Activated naive CD4-positive, alpha-beta T cell treated with anti-CD3 and anti-CD28 coated beads for 36 hours (primary cell): ENCODE measurements around the gene MS4A15. TPM values are rescaled to one million over a fixed set of nuclear protein-coding genes. Genes with fewer than 3 reads are reported as not detected.

Experiments used
- CTCF ChIA-PET: fragments of 350-600 bp; sonication (Branson Sonifier 250); formaldehyde crosslinking; loops from one replicate; lab custom pipeline; 2021; ENCODE audit warnings: antibody characterized with exemption; lab: Charles Lee
- DNase-seq: peaks from one replicate; pipeline ENCODE4 v3.0.0-alpha.2; 2020
- H3K27ac Mint-ChIP-seq: one replicate; pipeline ENCODE4 v1.8.0; 2021; ENCODE audit warnings: mild to moderate bottlenecking, mixed read lengths
- H3K27me3 Mint-ChIP-seq: one replicate; pipeline ENCODE4 v1.8.0; 2021; ENCODE audit warnings: low read depth, mixed read lengths
- H3K36me3 Mint-ChIP-seq: one replicate; pipeline ENCODE4 v1.8.0; 2021; ENCODE audit warnings: low read depth, mixed read lengths
- H3K4me1 Mint-ChIP-seq: one replicate; pipeline ENCODE4 v1.8.0; 2021; ENCODE audit warnings: low read depth, mixed read lengths
- H3K4me3 Mint-ChIP-seq: one replicate; pipeline ENCODE4 v1.8.0; 2021; ENCODE audit warnings: mild to moderate bottlenecking, moderate library complexity, mixed read lengths
- H3K9me3 Mint-ChIP-seq: one replicate; pipeline ENCODE4 v1.8.0; 2021; ENCODE audit warnings: mixed read lengths
- intact Hi-C: fragments of 100-400 bp; cut with micrococcal nuclease; formaldehyde crosslinking; loops from one replicate; pipeline ENCODE4 v1.15.1; 2023
- total RNA-seq, 2 experiments: library from RNA; stranded (reverse); gene quantifications; one replicate each; pipeline ENCODE4 v1.2.3, GENCODE V29; 2021

The MS4A15 gene
- total RNA-seq, 2 experiments from 2014 or later, result not detected

GRCh38 chr11:60797846-60798630 is 41.4 kb downstream of the MS4A15 start:
- no peak for DNase-seq
- no peak overlapping the region for H3K27ac Mint-ChIP-seq
- H3K4me3 Mint-ChIP-seq, result no peak overlapping the region
- H3K4me1 Mint-ChIP-seq, result no peaks in the 10 kb centered on the region
- no peaks in the 10 kb centered on the region for H3K36me3 Mint-ChIP-seq
- intact Hi-C loops, result no loop called here
- CTCF ChIA-PET, result no interaction called here
- H3K9me3 Mint-ChIP-seq, result no peaks in the 10 kb centered on the region
- H3K27me3 Mint-ChIP-seq, result peaks cover 2% of the 10 kb centered on the region

DNA sequence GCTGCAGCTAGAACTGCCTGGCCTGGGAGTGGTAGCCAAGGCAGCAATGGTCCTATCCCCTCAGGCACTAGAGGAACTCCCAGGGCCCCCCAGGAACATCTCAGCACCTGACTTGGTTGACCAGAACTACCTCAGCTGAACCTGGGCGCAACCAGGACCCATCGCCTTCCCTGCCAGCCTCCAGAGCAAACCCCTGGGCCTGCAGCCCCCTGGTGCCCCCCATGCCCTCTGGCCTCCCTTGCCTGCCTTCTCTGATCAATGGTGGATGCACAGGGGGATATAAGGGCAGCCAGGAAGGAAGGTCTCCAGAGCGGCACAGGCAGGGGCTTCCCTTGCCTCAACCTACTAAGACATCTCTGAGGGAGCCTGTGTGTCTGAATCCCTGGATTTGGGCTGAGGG is 42.0 kb downstream of the MS4A15 start:
- Mint-ChIP-seq H3K27ac (no peak overlapping the region), H3K4me3 (no peak overlapping the region), H3K9me3 (no peaks in the 10 kb centered on the region), H3K27me3 (peaks cover 2% of the 10 kb centered on the region), H3K4me1 (no peaks in the 10 kb centered on the region), H3K36me3 (no peaks in the 10 kb centered on the region)
- no peak for DNase-seq
- intact Hi-C loops, result no loop called here
- CTCF ChIA-PET, result interaction anchor here (0.6 kb wide), 1 partner anchor 95 kb away, joined by 6 read pairs; no protein-coding TSS in a partner anchor

DNA sequence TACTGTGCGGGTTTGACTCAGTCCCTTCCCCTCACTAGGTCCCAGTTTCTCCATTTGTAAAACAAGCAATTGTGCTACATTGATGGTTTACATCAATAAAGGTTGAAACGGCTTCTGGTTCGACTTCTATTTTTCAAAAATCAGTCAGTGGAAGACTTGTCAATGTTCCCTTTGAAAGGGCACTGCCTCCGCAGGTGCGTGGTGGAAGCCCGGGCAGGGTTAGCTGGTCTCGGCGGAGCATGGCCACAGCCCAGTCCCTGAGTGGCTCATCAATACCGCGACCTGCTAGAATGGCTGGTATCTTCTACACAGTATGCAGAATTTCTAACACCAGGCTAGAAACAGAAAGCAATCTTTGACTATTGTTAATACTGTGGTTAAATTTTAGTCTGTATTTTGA is 44.5 kb downstream of the MS4A15 start:
- no peak overlapping the region for H3K4me3 Mint-ChIP-seq
- H3K4me1 Mint-ChIP-seq, result no peaks in the 10 kb centered on the region
- no peaks in the 10 kb centered on the region for H3K9me3 Mint-ChIP-seq
- peaks cover 2% of the 10 kb centered on the region for H3K27me3 Mint-ChIP-seq
- CTCF ChIA-PET, result interaction anchor here (1.0 kb wide), 1 partner anchor 30 kb away, joined by 4 read pairs; no protein-coding TSS in a partner anchor
- intact Hi-C loops, result no loop called here
- no peak overlapping the region for H3K27ac Mint-ChIP-seq
- H3K36me3 Mint-ChIP-seq, result no peaks in the 10 kb centered on the region
- DNase-seq, result no peak

DNA sequence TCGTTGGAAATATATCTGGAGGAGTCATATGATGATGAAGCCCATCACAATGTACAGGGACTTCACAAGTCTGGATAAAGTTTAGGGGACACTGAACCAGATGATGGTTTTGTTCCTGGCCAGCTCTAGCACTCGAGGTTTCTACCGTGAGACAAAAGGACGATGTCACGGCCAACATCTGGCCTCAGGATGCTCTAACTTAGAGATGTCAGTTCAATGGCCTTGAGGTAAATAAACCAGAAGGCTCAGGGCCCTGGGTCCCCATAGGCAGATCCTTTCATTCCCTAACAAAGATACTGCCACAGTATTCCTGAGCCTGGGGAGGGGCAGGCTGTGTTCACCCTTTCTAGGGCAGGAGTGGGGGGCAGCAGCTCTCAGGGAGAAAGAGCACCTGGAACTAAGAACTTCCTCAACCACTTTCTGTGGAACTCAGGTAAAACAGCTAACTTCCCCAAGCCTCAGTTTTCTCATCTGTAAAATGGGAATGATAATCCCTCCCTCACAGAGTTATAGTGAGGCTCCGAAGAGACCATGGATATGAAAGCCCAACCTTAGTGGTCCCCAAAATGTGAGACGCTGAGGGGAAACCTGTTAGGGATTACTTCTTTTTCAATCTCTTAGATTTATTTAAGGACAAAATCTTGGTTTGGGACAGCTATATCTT is 46.7 kb downstream of the MS4A15 start:
- Mint-ChIP-seq H3K27me3 (peaks cover 2% of the 10 kb centered on the region), H3K27ac (no peak overlapping the region), H3K9me3 (no peaks in the 10 kb centered on the region), H3K4me3 (no peak overlapping the region), H3K4me1 (no peaks in the 10 kb centered on the region), H3K36me3 (no peaks in the 10 kb centered on the region)
- no peak for DNase-seq
- intact Hi-C loops, result no loop called here
- CTCF ChIA-PET, result interaction anchor here (0.6 kb wide), 1 partner anchor 834 kb away, joined by 4 read pairs; no protein-coding TSS in a partner anchor

- H3K27me3 Mint-ChIP-seq, result peaks cover 3% of the 10 kb centered on the region
- H3K9me3 Mint-ChIP-seq, result no peaks in the 10 kb centered on the region
- intact Hi-C loops, result no loop called here
- H3K4me3 Mint-ChIP-seq, result no peak overlapping the region
- DNase-seq, result no peak
- H3K27ac Mint-ChIP-seq, result no peak overlapping the region
- no peaks in the 10 kb centered on the region for H3K4me1 Mint-ChIP-seq
- no peaks in the 10 kb centered on the region for H3K36me3 Mint-ChIP-seq
- CTCF ChIA-PET, result no interaction called here
Observed at GRCh38 chr11:60809249-60809648, 52.6 kb downstream of the MS4A15 start.

DNA sequence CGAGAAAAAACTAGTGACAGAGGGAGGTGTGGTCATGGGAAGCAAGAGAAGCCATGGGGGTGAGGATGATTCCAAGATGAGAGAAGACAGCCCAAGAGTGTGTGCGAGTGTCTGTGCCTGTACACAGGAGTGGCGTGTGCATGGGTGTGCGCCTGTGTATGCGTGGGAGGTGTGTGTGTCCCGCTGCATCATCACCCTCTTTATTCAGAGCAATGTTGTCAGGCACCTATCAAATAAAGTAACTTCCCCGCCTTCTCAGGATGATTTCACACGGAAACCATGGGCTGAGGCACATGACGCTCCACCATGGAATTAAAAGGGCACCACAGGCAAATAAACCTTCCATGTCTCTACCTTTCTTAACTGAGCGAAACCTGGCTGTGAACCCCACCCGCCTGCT is 53.0 kb downstream of the MS4A15 start:
- intact Hi-C loops, result no loop called here
- Mint-ChIP-seq H3K9me3 (no peaks in the 10 kb centered on the region), H3K4me3 (no peak overlapping the region), H3K4me1 (no peaks in the 10 kb centered on the region), H3K36me3 (no peaks in the 10 kb centered on the region), H3K27me3 (peaks cover 3% of the 10 kb centered on the region), H3K27ac (no peak overlapping the region)
- CTCF ChIA-PET, result no interaction called here
- DNase-seq, result no peak

- Mint-ChIP-seq H3K27ac (no peak overlapping the region), H3K36me3 (no peaks in the 10 kb centered on the region), H3K4me1 (no peaks in the 10 kb centered on the region), H3K9me3 (no peaks in the 10 kb centered on the region), H3K4me3 (no peak overlapping the region), H3K27me3 (peaks cover 3% of the 10 kb centered on the region)
- CTCF ChIA-PET, result no interaction called here
- intact Hi-C loops, result no loop called here
- no peak for DNase-seq
Observed at GRCh38 chr11:60810151-60810550, 53.5 kb downstream of the MS4A15 start.

GRCh38 chr11:60810569-60810968 is 53.9 kb downstream of the MS4A15 start:
- no peaks in the 10 kb centered on the region for H3K4me1 Mint-ChIP-seq
- H3K36me3 Mint-ChIP-seq, result no peaks in the 10 kb centered on the region
- peak; percentile 18 for DNase-seq
- CTCF ChIA-PET, result no interaction called here
- intact Hi-C loops, result no loop called here
- peaks cover 3% of the 10 kb centered on the region for H3K27me3 Mint-ChIP-seq
- H3K27ac Mint-ChIP-seq, result no peak overlapping the region
- H3K9me3 Mint-ChIP-seq, result no peaks in the 10 kb centered on the region
- H3K4me3 Mint-ChIP-seq, result no peak overlapping the region

- Mint-ChIP-seq H3K4me1 (no peaks in the 10 kb centered on the region), H3K27ac (no peak overlapping the region), H3K36me3 (no peaks in the 10 kb centered on the region), H3K27me3 (peaks cover 3% of the 10 kb centered on the region), H3K9me3 (peaks cover 8% of the 10 kb centered on the region), H3K4me3 (no peak overlapping the region)
- DNase-seq, result no peak
- CTCF ChIA-PET, result interaction anchor here (1.8 kb wide), 1 partner anchor 18 kb away, joined by 8 read pairs; no protein-coding TSS in a partner anchor
- intact Hi-C loops, result no loop called here
Observed at GRCh38 chr11:60813324-60813723, 56.7 kb downstream of the MS4A15 start.

DNA sequence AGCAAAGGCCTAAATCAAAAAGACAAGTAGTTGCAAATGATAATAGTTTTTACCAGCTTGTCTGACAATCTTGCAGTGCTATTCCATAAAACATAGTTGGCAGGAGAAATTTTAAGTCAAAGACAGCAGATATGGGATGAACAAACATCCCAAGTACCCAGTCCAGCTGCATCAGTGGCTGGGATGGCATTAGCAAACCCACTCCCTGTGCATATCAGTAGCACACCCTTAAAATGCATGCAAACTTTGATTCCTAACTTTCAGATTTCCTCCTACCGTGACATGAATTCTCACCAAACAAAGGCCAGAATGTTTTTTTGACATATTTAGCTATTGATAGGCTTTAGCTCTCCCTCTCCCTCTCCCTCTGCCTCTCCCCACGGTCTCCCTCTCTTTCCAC is 57.4 kb downstream of the MS4A15 start:
- Mint-ChIP-seq H3K4me3 (no peak overlapping the region), H3K27ac (no peak overlapping the region), H3K27me3 (peaks cover 3% of the 10 kb centered on the region), H3K9me3 (peaks cover 8% of the 10 kb centered on the region), H3K36me3 (no peaks in the 10 kb centered on the region), H3K4me1 (no peaks in the 10 kb centered on the region)
- intact Hi-C loops, result no loop called here
- DNase-seq, result no peak
- CTCF ChIA-PET, result interaction anchor here (1.8 kb wide), 1 partner anchor 17 kb away, joined by 8 read pairs; no protein-coding TSS in a partner anchor

DNA sequence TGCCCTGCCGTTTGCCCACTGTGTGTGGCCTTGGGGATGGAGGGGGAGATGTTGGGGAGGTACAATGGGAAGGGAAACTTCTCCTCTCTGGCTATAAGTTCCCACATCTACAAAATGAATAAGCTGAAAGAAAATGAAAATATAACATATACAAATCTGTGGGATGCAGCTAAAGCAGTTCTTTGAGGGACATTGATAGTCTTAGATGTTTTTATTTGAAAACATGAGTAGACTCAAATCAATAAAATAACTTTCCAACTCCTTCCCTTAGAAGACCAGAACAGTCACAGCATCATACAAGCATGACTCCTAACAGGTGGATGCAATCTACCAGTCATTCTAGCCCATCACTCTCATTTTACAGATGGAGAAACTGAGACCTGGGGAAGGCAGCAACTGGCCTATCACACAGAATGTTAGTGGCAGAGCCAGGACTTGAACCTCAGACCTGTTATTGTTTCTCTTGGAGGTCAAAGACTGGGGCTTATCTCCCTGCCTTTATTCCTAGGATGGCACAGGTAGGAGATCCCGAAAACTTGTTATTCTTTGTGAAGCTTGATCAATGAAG is 60.0 kb downstream of the MS4A15 start:
- H3K4me3 Mint-ChIP-seq, result no peak overlapping the region
- intact Hi-C loops, result no loop called here
- H3K27ac Mint-ChIP-seq, result no peak overlapping the region
- H3K4me1 Mint-ChIP-seq, result no peaks in the 10 kb centered on the region
- no peak for DNase-seq
- CTCF ChIA-PET, result no interaction called here
- no peaks in the 10 kb centered on the region for H3K36me3 Mint-ChIP-seq
- H3K27me3 Mint-ChIP-seq, result no peaks in the 10 kb centered on the region
- H3K9me3 Mint-ChIP-seq, result peaks cover 8% of the 10 kb centered on the region

- Mint-ChIP-seq H3K27ac (no peak overlapping the region), H3K9me3 (peaks cover 8% of the 10 kb centered on the region), H3K27me3 (no peaks in the 10 kb centered on the region), H3K36me3 (no peaks in the 10 kb centered on the region), H3K4me1 (no peaks in the 10 kb centered on the region), H3K4me3 (no peak overlapping the region)
- DNase-seq, result no peak
- intact Hi-C loops, result no loop called here
- CTCF ChIA-PET, result no interaction called here
Observed at GRCh38 chr11:60818057-60818456, 61.4 kb downstream of the MS4A15 start.
